Measurements from ENCODE around the gene SBK2.

SBK2 gene

DNA sequence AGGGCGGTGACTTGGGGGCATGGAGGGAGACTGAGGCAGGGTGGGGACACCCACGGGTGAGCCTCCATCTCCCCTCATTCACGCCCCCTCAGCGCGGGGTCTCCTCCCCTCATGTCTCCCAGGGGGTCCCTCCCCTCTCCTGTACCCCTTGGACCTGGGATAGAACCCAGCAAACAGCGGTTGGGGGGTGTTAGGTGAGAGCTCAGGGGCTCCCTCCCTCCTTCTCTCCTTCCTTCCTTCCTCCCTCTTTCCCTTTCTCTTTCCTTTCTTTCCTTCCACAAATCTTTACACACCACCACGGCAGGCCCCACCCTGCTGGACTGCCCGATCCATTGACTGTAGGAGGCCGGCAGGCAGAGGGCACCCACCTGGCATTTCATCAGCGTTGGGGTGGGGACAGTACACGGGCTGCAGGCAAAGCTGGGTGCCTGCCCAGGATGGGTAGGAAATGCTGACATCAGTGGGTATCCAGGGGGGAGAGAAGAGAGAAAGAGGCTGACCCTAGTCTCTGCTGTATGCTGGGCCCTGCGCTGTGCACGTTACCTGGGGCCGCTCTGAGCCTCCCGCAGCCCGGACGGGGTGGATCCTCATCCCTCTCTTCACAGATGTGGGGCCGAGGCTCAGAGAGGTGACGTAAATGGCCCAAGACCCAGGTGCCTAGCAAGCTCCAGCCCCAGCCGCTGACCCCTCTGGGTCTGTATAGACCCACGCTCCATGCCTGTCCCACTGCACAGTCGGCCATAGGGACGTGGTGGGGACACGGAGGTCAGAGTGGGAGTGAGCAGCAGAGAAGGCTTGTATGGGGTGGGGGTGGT lies 45.2 kb downstream of the SBK2 start:
- H3F3A ChIP-seq (ENCODE audit: insufficient read depth, low read length), result no peaks in the 10 kb centered on the region

DNA sequence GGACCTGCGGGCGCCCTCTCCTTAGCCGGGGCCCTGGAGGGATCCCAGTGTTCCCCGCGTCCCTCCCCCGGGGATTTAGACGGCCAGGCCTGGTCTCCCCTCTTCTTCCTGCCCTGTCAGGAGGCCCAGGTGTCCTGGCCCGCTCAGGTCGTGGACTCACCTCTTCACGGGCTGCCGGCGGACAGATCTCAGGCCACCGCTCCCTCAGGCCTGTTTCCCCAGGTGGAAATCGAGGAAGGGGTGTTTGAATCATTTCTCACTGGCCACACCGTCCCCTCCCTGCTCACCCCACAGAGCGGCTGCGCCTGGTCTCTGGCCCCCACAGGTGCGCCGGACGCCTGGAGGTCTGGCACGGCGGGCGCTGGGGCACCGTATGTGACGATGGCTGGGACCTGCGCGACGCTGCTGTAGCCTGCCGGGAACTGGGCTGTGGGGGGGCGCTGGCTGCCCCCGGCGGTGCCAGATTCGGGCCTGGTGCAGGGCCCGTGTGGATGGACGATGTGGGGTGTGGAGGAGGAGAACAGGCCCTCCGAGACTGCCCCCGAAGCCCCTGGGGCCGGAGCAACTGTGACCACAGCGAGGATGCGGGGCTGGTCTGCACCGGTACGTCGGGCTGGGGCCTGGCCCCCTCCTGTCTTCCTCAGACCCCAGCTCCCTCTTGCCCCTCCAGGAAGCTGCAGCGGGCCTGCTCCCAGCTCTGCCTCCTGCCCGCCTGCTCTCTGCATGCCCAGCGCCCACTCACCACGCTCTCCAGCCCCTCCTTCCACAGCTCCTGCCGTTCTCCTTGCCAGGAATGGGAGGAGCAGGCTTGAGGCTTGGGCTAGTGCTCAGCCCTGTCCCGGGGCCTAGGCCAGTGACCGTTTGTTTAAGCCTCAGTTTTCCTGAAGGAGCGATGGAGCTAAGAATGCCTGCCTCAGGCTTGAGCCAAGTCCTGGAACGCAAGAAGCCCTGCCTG lies 46.2 kb downstream of the SBK2 start:
- Histone ChIP-seq H3K9ac (ENCODE audit: low read length) (no peak overlapping the region), H3K9me3 (replicated peaks; ENCODE audit: insufficient read depth, low read length) (no peaks in the 10 kb centered on the region), H3K9me2 (replicated peaks; ENCODE audit: insufficient read depth, low read length) (no peaks in the 10 kb centered on the region), H3K27ac (ENCODE audit: low read length) (no peak overlapping the region), H3K4me2 (ENCODE audit: low read depth, low read length) (no peak overlapping the region), H3K27me3 (replicated peaks; ENCODE audit: insufficient read depth, low read length) (peaks cover 93% of the 10 kb centered on the region), H3K36me3 (replicated peaks; ENCODE audit: insufficient read depth, low read length) (no peaks in the 10 kb centered on the region), H3K4me3 (ENCODE audit: low read length) (no peak overlapping the region), H3K4me1 (ENCODE audit: low read length) (no peaks in the 10 kb centered on the region), H4K20me1 (ENCODE audit: insufficient read depth, low read length) (no peaks in the 10 kb centered on the region), H2AFZ (ENCODE audit: low read length) (no peak overlapping the region), H3K79me2 (ENCODE audit: low read length) (no peaks in the 10 kb centered on the region), H3F3A (ENCODE audit: insufficient read depth, low read length) (no peaks in the 10 kb centered on the region)
- DNase-seq, result no peak
- TF ChIP-seq EZH2 (optimal IDR thresholded peaks at IDR 0.05; ENCODE audit: low read depth, low read length) (no peak), EZH2phosphoT487 (IDR thresholded peaks at IDR 0.05; ENCODE audit: low read length) (no peak)
- TF ChIP-seq, protein P1, sequence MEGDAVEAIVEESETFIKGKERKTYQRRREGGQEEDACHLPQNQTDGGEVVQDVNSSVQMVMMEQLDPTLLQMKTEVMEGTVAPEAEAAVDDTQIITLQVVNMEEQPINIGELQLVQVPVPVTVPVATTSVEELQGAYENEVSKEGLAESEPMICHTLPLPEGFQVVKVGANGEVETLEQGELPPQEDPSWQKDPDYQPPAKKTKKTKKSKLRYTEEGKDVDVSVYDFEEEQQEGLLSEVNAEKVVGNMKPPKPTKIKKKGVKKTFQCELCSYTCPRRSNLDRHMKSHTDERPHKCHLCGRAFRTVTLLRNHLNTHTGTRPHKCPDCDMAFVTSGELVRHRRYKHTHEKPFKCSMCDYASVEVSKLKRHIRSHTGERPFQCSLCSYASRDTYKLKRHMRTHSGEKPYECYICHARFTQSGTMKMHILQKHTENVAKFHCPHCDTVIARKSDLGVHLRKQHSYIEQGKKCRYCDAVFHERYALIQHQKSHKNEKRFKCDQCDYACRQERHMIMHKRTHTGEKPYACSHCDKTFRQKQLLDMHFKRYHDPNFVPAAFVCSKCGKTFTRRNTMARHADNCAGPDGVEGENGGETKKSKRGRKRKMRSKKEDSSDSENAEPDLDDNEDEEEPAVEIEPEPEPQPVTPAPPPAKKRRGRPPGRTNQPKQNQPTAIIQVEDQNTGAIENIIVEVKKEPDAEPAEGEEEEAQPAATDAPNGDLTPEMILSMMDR (IDR thresholded peaks at IDR 0.05; ENCODE audit: low read length), result no peak

More for the DNA sequence above, 45.2 kb downstream of the SBK2 start:
- H3K4me3 ChIP-seq (ENCODE audit: low read length), result no peak overlapping the region
- H4K20me1 ChIP-seq (ENCODE audit: insufficient read depth, low read length), result no peaks in the 10 kb centered on the region
- no peak overlapping the region for H2AFZ ChIP-seq (ENCODE audit: low read length)
- H3K27ac ChIP-seq (ENCODE audit: low read length), result no peak overlapping the region
- no peaks in the 10 kb centered on the region for H3K9me2 ChIP-seq (replicated peaks; ENCODE audit: insufficient read depth, low read length)
- no peak overlapping the region for H3K4me2 ChIP-seq (ENCODE audit: low read depth, low read length)
- TF ChIP-seq, protein P1 (IDR thresholded peaks at IDR 0.05; ENCODE audit: low read length), result no peak
- TF ChIP-seq EZH2 (optimal IDR thresholded peaks at IDR 0.05; ENCODE audit: low read depth, low read length) (no peak), EZH2phosphoT487 (IDR thresholded peaks at IDR 0.05; ENCODE audit: low read length) (no peak)
- no peak for DNase-seq
- H3K79me2 ChIP-seq (ENCODE audit: low read length), result no peaks in the 10 kb centered on the region
- no peaks in the 10 kb centered on the region for H3K9me3 ChIP-seq (replicated peaks; ENCODE audit: insufficient read depth, low read length)
- no peaks in the 10 kb centered on the region for H3K36me3 ChIP-seq (replicated peaks; ENCODE audit: insufficient read depth, low read length)
- H3K4me1 ChIP-seq (ENCODE audit: low read length), result no peaks in the 10 kb centered on the region
- peaks cover 93% of the 10 kb centered on the region for H3K27me3 ChIP-seq (replicated peaks; ENCODE audit: insufficient read depth, low read length)
- no peak overlapping the region for H3K9ac ChIP-seq (ENCODE audit: low read length)

DNA sequence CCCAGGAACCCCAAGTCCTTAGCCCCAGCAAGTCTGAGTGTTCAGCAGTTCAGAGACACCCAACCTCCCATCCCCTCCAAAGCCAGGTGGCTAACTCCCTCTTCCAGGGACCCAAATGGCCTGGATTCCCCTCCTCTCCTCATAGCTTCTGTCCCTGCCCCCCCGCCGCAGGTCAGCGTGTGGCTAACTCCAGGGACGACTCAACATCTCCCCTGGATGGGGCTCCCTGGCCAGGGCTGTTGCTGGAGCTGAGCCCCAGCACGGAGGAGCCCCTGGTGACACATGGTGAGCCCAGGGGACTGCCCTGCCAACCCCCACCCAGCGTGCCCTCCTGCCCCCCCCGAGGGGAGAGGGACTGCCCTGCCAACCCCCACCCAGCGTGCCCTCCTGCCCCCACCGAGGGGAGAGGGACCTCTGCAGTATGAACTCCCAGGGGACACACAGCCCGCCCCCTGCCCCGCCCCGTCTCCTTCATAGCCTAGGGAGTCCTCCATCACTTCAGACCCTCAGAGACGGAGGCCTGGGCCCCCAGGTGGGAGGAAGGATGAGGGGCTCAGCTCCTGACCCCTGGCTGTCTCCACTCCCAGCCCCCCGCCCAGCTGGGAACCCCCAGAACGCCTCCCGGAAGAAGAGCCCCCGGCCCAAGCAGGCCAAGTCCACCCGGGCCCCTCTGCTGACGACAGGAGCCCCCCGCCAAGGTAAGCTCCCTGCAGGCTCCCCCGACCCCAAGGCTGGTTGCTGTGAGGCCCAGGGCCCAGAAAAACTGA lies 47.0 kb downstream of the SBK2 start:
- Histone ChIP-seq H3K4me2 (ENCODE audit: low read depth, low read length) (no peak overlapping the region), H3K27ac (ENCODE audit: low read length) (no peak overlapping the region), H3K4me1 (ENCODE audit: low read length) (no peaks in the 10 kb centered on the region)

More for the DNA sequence above, 47.0 kb downstream of the SBK2 start:
- Histone ChIP-seq H3K27me3 (replicated peaks; ENCODE audit: insufficient read depth, low read length) (peaks cover 94% of the 10 kb centered on the region), H3K36me3 (replicated peaks; ENCODE audit: insufficient read depth, low read length) (no peaks in the 10 kb centered on the region), H3K4me3 (ENCODE audit: low read length) (no peak overlapping the region), H3K9me3 (replicated peaks; ENCODE audit: insufficient read depth, low read length) (no peaks in the 10 kb centered on the region), H3K79me2 (ENCODE audit: low read length) (no peaks in the 10 kb centered on the region), H4K20me1 (ENCODE audit: insufficient read depth, low read length) (no peaks in the 10 kb centered on the region), H2AFZ (ENCODE audit: low read length) (no peak overlapping the region), H3F3A (ENCODE audit: insufficient read depth, low read length) (no peaks in the 10 kb centered on the region), H3K9ac (ENCODE audit: low read length) (no peak overlapping the region), H3K9me2 (replicated peaks; ENCODE audit: insufficient read depth, low read length) (no peaks in the 10 kb centered on the region)
- TF ChIP-seq, protein P1 (IDR thresholded peaks at IDR 0.05; ENCODE audit: low read length), result no peak
- no peak for TF ChIP-seq EZH2phosphoT487 (IDR thresholded peaks at IDR 0.05; ENCODE audit: low read length)
- no peak for DNase-seq

All from MM.1S (cell line).